GM21390 (cell line): ENCODE data around the gene PSEN1.

ENCODE experiments used
- ATAC-seq: cut with Tn5 transposase; IDR thresholded peaks from one replicate; pipeline ENCODE4 v1.9.1; 2021; ENCODE audit not compliant: unreplicated experiment

Gene PSEN1

DNA sequence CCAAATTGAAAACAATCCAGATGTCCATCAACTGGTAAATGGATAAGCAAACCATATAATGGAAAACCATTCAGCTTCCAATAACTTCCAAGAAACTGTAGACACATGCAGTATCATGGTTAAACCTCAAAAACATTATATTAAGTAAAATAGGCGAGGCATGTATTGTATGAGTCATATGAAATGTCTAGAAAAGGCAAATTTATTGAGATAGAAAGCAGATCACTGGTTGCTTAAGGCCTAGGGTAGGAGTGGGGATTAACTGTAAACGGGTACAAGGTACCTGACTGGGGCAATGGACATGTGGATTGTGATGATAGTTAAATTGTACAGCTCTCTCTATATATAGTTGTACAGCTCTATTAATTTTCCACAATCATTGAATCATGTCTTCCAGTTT is 79.7 kb downstream of the PSEN1 start:
- ATAC-seq: no peak

- no peak for ATAC-seq
These were observed 81.1 kb downstream of the PSEN1 start for GRCh38 chr14:73217411-73217810.

- ATAC-seq: no peak
These were observed 83.8 kb downstream of the PSEN1 start for GRCh38 chr14:73220061-73220460.

- no peak for ATAC-seq
These were observed 84.3 kb downstream of the PSEN1 start for GRCh38 chr14:73220634-73221033.

- no peak for ATAC-seq
These were observed 85.6 kb downstream of the PSEN1 start for GRCh38 chr14:73221945-73222344.

GRCh38 chr14:73223049-73223448 is 86.7 kb downstream of the PSEN1 start:
- ATAC-seq: no peak

GRCh38 chr14:73225496-73225895 is 89.2 kb downstream of the PSEN1 start:
- ATAC-seq: no peak

DNA sequence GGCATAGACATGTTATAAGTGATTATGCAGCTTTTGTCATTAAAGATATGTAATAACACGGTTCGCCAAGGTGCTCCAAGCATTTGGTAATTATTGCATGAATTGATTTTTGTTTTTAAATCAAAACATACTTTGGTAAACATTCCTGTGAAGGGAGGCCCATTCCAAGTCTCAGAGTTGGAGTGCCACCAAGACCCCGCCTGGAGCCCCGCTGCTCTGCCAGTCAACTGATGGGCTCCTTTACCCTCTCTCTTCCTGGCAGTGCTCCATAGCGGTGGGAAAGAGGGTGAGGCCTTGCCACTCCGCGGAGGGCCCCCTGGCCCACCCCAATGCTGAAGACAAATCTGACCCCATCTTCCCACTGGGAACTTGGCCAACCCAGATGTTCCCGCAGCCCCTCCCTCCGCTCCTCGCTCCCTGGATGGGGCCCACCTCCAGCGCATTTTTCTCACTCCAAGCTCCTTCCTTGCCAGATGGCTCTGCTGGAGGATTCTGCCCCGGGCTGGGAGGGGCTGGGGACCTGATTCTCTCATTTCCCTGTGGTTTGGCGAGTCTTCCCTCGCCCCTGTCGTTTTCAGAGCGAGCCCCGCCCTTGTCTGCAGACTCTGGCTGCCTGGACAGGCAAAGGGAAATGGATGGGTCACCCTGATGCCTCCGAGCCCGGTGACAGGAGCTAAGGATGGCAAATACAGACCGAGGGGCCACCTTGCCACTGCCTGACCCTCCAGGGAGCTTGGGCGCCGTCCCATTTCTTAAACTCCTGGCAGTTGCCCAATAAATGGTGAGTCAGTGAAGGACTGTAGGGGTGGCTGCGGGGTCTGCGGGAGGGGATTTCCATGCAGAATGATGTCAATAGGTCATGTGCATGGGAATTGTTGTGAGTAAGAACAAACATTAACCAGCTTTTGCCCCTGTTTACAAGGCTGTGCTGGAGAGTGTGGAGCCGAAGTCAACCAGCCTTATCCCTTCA is 91.8 kb downstream of the PSEN1 start:
- no peak for ATAC-seq

- ATAC-seq: no peak
These were observed 93.7 kb downstream of the PSEN1 start for GRCh38 chr14:73230051-73230450.

DNA sequence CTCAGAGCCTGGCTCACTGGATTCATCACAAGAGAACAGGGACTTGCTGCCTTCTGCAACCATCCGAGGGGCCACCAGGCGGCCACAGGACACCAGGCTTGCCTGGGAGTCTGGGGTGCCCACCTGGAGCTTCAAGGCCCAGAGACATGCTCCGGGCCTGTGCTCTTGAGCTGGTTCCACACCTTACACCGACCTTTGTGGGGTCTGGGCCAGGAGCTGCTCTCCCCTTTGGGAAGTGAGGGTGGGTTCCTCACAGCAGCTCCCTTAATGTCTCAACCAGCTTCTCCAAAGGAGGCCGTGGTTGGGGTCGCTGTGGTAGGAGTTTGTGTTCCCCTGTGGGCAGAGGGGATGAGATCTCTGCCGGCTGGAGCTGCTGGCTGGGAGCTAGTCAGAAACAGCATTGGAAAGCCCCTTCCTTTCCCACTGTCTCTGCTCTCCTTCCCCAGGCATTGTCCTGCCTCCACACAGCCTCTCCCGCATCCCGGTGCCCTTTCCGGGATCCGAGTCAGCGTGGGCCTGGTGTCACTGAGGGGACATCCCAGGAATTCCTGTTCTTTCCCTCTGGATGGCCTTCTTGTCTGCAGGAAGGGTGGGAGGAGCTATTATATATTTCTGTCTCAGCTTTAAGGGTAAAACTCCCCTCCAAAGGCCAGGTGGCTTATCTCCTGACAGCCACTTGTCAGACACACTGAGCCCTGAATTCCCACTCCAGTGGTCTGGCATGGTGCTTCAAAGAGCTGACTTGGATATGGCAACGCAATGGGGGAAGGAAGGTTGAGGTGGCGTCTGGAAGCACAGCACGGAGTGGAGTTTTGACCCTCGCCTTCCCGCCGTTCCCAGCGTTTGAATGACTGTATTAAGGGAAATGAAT is 95.9 kb downstream of the PSEN1 start:
- ATAC-seq: no peak

- ATAC-seq: no peak
These were observed 96.7 kb downstream of the PSEN1 start for GRCh38 chr14:73232984-73233383.

DNA sequence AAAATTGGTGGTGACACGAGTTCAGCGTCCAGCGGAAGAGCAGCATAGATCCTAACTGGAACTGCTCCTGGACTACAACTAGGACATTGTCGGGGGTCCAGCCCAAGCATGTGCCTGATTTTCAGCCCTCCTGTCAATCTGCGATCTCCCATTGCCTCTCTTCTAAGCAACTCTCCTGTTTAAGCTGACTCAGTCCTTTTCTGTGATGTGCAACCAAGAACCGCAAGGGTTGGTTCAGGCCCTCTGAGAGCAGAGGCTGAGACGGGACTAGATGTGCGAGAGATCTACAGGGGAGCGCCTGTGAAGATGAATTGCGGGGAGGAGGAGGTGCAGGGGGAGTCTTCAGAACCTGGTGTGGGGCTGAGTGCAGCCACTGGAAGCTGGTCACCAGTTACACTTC is 97.3 kb downstream of the PSEN1 start:
- ATAC-seq: no peak

DNA sequence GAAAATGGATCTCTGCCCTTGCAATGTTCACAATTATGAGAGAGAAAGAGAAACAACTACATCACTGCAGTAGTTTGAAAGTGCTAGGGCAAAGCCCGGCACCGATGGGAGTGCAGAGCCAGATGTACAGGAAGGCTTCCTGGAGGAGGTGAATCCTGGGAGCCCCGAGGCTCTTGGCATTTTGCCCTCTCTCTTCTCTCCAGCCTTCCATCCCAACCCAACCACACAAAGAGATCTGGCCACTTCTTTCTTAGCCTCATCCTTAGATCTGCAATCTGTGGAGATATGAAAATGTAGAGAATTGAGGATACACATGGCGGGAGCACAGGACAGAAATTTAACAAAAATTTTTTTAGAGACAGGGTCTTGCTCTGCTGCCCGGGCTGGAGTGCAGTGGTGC is 97.7 kb downstream of the PSEN1 start:
- ATAC-seq: no peak

DNA sequence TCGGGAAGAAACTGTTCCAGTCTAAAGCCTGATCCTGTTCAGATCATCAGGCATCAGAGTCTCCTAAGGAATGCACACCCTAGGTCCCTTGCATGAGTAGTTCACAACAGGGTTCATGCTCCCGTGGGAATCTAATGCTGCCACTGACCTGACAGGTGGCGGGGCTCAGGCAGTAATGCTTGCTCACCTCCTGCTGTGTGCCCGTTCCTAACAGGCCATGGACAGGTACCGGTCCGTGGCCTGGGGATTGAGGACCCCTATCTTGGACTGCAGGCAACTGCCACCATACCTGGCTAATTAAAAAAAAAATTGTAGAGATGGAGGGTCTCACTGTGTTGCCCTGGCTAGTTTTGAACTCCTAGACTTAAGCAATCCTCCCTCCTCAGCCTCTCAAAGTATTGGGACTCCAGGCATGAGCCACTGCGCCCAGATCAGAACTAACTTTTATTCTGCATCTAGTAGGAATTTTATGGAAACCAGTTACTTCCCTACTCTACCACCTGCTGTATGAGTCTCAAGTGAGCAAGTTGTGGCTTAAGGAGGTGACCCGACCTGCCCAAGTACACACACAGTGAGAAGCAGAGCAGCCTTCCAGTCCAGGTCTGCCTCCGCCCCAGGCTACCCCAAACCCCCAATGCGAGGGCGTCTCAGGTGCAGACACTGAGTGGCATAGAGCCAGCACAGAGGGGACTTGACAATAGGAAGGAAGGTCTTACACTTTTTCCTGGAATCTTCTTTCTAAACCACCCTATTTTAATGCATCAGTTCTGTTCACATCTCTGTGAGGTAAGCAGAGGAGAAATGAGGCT is 98.5 kb downstream of the PSEN1 start:
- ATAC-seq: no peak

DNA sequence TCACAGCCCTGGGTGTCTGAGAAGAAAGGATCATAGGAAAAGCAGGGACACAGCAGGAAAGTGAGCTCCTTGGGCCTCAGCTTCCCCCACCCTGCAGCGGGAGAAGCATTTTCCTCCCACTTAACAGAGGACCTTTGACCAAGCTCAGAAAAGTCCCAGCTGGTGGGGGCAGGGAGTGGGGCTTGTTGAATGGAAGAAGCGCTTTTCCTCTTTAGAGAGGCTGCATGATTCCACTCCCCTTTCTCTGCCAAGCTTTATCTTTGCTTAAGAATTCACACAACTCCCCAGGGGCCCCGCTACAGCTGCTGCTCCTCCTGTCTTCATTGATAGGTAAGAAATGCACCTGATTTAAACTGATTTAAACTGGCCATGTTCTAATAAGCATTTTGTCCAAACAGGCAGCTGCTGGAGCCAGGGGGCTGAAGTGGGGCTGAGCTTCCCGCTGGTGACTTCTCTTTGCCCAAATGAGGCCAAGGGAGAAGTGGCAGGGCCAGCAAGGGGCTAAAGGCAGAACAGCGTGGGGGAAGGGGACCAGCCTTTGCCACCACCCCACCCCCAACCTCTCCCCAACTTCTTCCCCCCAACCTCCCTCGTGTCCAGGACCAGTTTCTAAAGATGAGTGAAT is 99.3 kb downstream of the PSEN1 start:
- no peak for ATAC-seq

DNA sequence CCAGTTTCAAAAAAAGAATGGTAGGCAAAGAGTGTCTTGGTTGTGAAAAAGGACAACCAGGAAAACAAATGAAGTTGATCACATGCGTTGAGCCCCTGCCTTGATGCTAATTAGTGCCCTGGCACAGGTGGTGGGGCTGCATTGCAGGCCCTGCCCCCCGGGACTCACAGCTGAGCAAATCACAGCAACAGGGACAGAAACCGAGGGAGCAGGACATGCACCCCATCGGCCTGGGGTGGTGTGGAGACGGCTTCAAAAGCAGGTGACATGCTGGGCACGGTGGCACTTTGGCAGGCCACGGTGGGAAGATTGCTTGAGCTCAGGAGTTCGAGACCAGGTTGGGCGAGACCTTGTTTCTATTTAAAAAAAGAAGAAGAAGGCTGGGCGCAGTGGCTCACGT is 99.8 kb downstream of the PSEN1 start:
- ATAC-seq: no peak

DNA sequence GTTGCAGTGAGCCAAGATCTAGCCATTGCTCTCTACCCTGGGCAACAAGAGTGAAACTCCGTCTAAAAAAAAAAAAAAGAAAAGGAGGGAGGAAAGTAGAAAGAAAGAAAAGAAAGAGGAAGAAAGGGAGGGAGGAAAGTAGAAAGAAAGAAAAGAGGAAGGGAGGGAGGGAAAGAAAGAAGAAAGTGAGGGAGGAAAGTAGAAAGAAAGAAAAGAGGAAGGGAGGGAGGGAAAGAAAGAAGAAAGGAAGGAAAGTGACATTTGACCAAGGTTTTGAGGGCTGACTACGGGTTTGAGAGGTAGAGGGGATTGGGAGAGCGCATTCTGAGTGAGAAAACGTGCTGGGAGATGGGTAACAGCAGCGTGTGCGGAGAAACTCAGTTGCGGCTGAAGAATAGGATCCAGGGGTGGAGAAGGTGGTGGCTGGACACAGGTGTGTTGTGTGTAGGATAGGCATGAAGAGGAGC is 100.5 kb downstream of the PSEN1 start:
- ATAC-seq: no peak

GRCh38 chr14:73237219-73237785 is 101.0 kb downstream of the PSEN1 start, which contains the start of gene PAPLN:
Gene PAPLN (plus strand): TSS chr14:73237506. CDS start chr14:73239779, 2,273 bp downstream.
- no peak for ATAC-seq

- no peak for ATAC-seq
These were observed 101.6 kb downstream of the PSEN1 start for GRCh38 chr14:73237786-73238423.
